HG03064 (cell line): ENCODE measurements around the gene VSIG10.
A peak's percentile ranks its signal among the peaks of the same experiment; 100 is the strongest.

Experiments
- ATAC-seq: cut with Tn5 transposase; IDR thresholded peaks from one replicate; pipeline ENCODE4 v1.9.1; 2021; ENCODE audit warnings: low read depth; ENCODE audit not compliant: unreplicated experiment

VSIG10 gene

GRCh38 chr12:118061011-118061872, 42.6 kb downstream of the VSIG10 start, which contains the start of gene WSB2:
WSB2 (minus strand) TSS chr12:118061179; CDS start chr12:118061048, 131 bp downstream.
- peak; percentile 49 for ATAC-seq

- ATAC-seq, result peak; percentile 42
These were observed 43.4 kb downstream of the VSIG10 start for GRCh38 chr12:118060301-118061010.

- no peak for ATAC-seq
These were observed 44.2 kb downstream of the VSIG10 start for GRCh38 chr12:118059341-118060191.

GRCh38 chr12:118058881-118059280, 44.9 kb downstream of the VSIG10 start:
- ATAC-seq, result no peak

- no peak for ATAC-seq
These were observed 45.6 kb downstream of the VSIG10 start for GRCh38 chr12:118058227-118058626.

- no peak for ATAC-seq
These were observed 47.7 kb downstream of the VSIG10 start for GRCh38 chr12:118055865-118056773.

GRCh38 chr12:118055144-118055557, 48.7 kb downstream of the VSIG10 start:
- no peak for ATAC-seq

- ATAC-seq, result no peak
These were observed 50.5 kb downstream of the VSIG10 start for GRCh38 chr12:118053071-118053985.

GRCh38 chr12:118052324-118053070, 51.3 kb downstream of the VSIG10 start:
- ATAC-seq, result no peak

- ATAC-seq, result no peak
These were observed 52.6 kb downstream of the VSIG10 start for GRCh38 chr12:118050972-118051910.

GRCh38 chr12:118046430-118046829, 57.4 kb downstream of the VSIG10 start:
- no peak for ATAC-seq

- ATAC-seq, result no peak
These were observed 59.2 kb downstream of the VSIG10 start for GRCh38 chr12:118044577-118044976.

- ATAC-seq, result no peak
These were observed 59.7 kb downstream of the VSIG10 start for GRCh38 chr12:118044075-118044474.

GRCh38 chr12:118042091-118042490, 61.7 kb downstream of the VSIG10 start:
- ATAC-seq, result no peak

- ATAC-seq, result no peak
These were observed 65.7 kb downstream of the VSIG10 start for GRCh38 chr12:118038137-118038536.

- ATAC-seq, result no peak
These were observed 67.0 kb downstream of the VSIG10 start for GRCh38 chr12:118036672-118037411.
